ENCODE results near the gene THYN1.

DNA sequence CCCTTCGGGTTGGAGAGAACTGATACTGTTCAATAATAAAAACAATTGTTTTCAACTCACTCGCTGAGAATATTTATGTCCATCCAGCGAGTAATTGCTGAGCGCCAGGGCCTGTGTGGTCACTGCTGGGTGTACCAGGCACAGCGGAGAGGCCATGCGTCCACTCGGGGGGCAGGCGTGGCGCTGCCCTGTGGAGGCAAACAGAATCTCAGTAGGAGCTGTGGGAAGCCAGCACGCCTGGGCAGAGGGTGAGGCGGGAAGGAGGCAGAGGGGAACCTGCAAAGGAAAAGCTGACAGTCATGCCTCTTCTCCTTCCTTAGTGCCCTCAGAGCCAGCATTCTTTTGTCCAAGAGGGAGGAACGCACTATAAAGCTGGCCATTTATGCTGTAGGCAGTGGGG is 34.4 kb upstream of the THYN1 start:
- TF ChIP-seq EZH2phosphoT487 (conservative IDR thresholded peaks at IDR 0.05; ENCODE audit: low read length) (no peak), CTCF (IDR thresholded peaks at IDR 0.05; ENCODE audit: insufficient read depth, low read length, poor library complexity, severe bottlenecking) (no peak)

Measured in SU-DHL-6 (cell line).